ENCODE measurements around the gene TAF1. TPM values are rescaled to one million over a fixed set of nuclear protein-coding genes. Genes with fewer than 3 reads are reported as not detected.
"Not testable (repeated sequence)": the region's sequence is repeated elsewhere in the genome, so short reads cannot be mapped to it uniquely, and the experiment has no call there.

Gene TAF1
- total RNA-seq (2022) (40.7 and 41.2 TPM in 2 replicates), Bru-seq, nascent RNA (percentile 77 among the genes with signal in this experiment), BruChase-seq, experiment 1, labeled RNA remaining after a 2-hour chase (percentile 85 among the genes with signal in this experiment), BruChase-seq, experiment 2, labeled RNA remaining after a 6-hour chase (percentile 88 among the genes with signal in this experiment)
- long read RNA-seq, partial matches to known transcripts, result 2 of 7 reads
- long read RNA-seq, other reads (novel, unspliced or antisense), result 5 of 7 reads

DNA sequence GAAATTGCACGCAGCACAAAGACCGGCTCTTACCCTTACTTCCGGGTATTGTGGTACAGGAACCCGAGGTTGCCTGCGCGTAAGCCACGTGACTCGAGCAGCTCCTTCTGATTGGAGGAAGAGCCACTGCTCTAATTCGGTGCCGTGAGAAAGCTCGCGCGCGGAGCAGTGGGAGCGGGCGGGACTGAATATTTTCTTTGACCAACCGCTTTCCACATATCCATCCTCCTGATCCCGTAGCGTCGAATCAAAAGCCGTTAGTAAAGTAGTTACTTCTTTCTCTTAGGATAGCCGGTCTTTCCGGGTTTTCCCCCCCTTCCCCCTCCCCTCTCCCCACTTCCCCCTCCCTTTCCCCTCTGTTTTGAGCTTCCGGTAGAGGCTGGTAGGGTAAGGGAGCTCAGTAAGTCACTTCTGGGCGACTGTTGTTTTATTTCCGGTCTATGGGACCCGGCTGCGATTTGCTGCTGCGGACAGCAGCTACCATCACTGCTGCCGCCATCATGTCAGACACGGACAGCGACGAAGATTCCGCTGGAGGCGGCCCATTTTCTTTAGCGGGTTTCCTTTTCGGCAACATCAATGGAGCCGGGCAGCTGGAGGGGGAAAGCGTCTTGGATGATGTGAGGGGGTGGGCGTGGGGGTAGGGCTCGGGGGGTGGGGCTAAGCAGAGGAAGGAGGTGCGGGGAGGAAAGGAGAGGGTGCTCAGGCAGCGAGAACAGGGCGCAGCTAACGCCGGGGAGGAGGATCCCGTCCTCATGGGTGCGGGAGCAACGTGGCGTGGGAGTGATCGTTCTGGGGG lies at the start of gene TAF1:
TSS of gene TAF1 (plus strand) at position 483 of the 799 bp plus-strand sequence. CDS start at position 501, 18 bp downstream.
- ChIA-PET POLR2A (interaction anchor here (0.5 to 2.3 kb wide), 17 partner anchors 13 to 914 kb away, joined by 3 to 39 read pairs (median 4); partner anchors contain the start of genes ERCC6L, MED12, NONO and SNX12), CTCF (interaction anchor here (0.8 to 1.2 kb wide), 3 partner anchors 83 to 198 kb away, joined by 4 to 5 read pairs (median 4); partner anchors contain the start of gene NONO)
- TF ChIP-seq, protein P1, sequence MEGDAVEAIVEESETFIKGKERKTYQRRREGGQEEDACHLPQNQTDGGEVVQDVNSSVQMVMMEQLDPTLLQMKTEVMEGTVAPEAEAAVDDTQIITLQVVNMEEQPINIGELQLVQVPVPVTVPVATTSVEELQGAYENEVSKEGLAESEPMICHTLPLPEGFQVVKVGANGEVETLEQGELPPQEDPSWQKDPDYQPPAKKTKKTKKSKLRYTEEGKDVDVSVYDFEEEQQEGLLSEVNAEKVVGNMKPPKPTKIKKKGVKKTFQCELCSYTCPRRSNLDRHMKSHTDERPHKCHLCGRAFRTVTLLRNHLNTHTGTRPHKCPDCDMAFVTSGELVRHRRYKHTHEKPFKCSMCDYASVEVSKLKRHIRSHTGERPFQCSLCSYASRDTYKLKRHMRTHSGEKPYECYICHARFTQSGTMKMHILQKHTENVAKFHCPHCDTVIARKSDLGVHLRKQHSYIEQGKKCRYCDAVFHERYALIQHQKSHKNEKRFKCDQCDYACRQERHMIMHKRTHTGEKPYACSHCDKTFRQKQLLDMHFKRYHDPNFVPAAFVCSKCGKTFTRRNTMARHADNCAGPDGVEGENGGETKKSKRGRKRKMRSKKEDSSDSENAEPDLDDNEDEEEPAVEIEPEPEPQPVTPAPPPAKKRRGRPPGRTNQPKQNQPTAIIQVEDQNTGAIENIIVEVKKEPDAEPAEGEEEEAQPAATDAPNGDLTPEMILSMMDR (IDR thresholded peaks at IDR 0.05; ENCODE audit: insufficient read depth in 1 of 2, low read depth in 1 of 2, low read length in 1 of 2, severe bottlenecking in 1 of 2, unreplicated experiment in 1 of 2), result no peak
- Mint-ChIP-seq H3K36me3 (ENCODE audit: insufficient read depth, unreplicated experiment) (peaks cover 21% of the 10 kb centered on the region), H3K9me3 (ENCODE audit: unreplicated experiment) (no peaks in the 10 kb centered on the region), H3K27ac (ENCODE audit: unreplicated experiment) (peak within 1 kb of the TSS; percentile 95), H3K4me3 (ENCODE audit: unreplicated experiment) (peak within 1 kb of the TSS; percentile 94), H3K4me1 (ENCODE audit: low read depth, unreplicated experiment) (no peaks in the 10 kb centered on the region), H3K27me3 (ENCODE audit: insufficient read depth, unreplicated experiment) (no peaks in the 10 kb centered on the region)
- H3K27me3 ChIP-seq (replicated peaks; ENCODE audit: control insufficient read depth, insufficient read depth, low read length), result no peaks in the 10 kb centered on the region
- no peaks in the 10 kb centered on the region for H3K9me3 ChIP-seq
- H3K4me3 ChIP-seq (ENCODE audit: low read depth, low read length), result peak within 1 kb of the TSS; percentile 71
- H3K36me3 ChIP-seq (ENCODE audit: control insufficient read depth, insufficient read depth, low read length), result no peaks in the 10 kb centered on the region
- no TSS peak for BruUV-seq (replicated peaks)
- intact Hi-C loops (cut with micrococcal nuclease; ENCODE audit: unreplicated experiment), result loop anchor here (2.0 to 5.0 kb wide), 4 partner anchors 79 to 183 kb away; partner anchors contain the start of genes OGT and ZMYM3
- peak; percentile 91 to 96 for DNase-seq
- no peaks in the 10 kb centered on the region for H3K4me1 ChIP-seq

- H3K9me3 Mint-ChIP-seq (ENCODE audit: unreplicated experiment); BruUV-seq (replicated peaks); H3K27me3 ChIP-seq (replicated peaks; ENCODE audit: control insufficient read depth, insufficient read depth, low read length); H3K36me3 Mint-ChIP-seq (ENCODE audit: insufficient read depth, unreplicated experiment); H3K4me1 Mint-ChIP-seq (ENCODE audit: low read depth, unreplicated experiment); CTCF ChIA-PET; H3K36me3 ChIP-seq (ENCODE audit: control insufficient read depth, insufficient read depth, low read length); H3K4me3 ChIP-seq (ENCODE audit: low read depth, low read length); DNase-seq; intact Hi-C loops (cut with micrococcal nuclease; ENCODE audit: unreplicated experiment); H3K27me3 Mint-ChIP-seq (ENCODE audit: insufficient read depth, unreplicated experiment); POLR2A ChIA-PET; H3K4me3 Mint-ChIP-seq (ENCODE audit: unreplicated experiment); H3K4me1 ChIP-seq; H3K9me3 ChIP-seq; H3K27ac Mint-ChIP-seq (ENCODE audit: unreplicated experiment): not testable (repeated sequence)
Measured at GRCh38 chrX:71316959-71317358, 49.2 kb upstream of the TAF1 start.

DNA sequence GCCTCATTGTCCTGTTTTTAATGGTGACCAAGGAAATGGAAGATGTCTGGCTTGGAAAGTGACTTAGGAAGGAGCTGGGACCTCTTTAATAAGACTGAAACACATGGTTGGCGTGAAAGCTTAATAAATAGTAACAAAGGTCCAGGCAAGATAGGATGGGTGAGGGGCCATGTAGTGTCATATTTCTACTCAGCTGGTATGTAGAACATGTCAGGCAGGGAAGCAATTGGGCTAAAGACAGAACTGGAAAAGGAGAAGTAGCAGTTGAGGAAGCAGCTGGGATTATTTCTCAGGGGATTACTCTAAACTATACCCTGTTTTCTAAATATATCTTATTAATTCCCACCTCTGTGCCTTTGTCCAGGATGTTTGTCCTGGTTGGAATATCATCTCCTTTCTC lies 46.0 kb upstream of the TAF1 start:
- CTCF ChIA-PET, result no interaction called here

More for the DNA sequence above, 46.0 kb upstream of the TAF1 start:
- Histone ChIP-seq H3K4me1 (no peaks in the 10 kb centered on the region), H3K9me3 (no peaks in the 10 kb centered on the region), H3K27me3 (replicated peaks; ENCODE audit: control insufficient read depth, insufficient read depth, low read length) (no peaks in the 10 kb centered on the region), H3K4me3 (ENCODE audit: low read depth, low read length) (no peak overlapping the region), H3K36me3 (ENCODE audit: control insufficient read depth, insufficient read depth, low read length) (no peaks in the 10 kb centered on the region)
- intact Hi-C loops (cut with micrococcal nuclease; ENCODE audit: unreplicated experiment), result no loop called here
- BruUV-seq (replicated peaks), result no TSS peak
- Mint-ChIP-seq H3K4me3 (ENCODE audit: unreplicated experiment) (no peak overlapping the region), H3K27ac (ENCODE audit: unreplicated experiment) (no peak overlapping the region), H3K36me3 (ENCODE audit: insufficient read depth, unreplicated experiment) (peaks cover 3% of the 10 kb centered on the region), H3K9me3 (ENCODE audit: unreplicated experiment) (no peaks in the 10 kb centered on the region), H3K27me3 (ENCODE audit: insufficient read depth, unreplicated experiment) (no peaks in the 10 kb centered on the region), H3K4me1 (ENCODE audit: low read depth, unreplicated experiment) (peaks cover 7% of the 10 kb centered on the region)
- TF ChIP-seq, protein P1 (IDR thresholded peaks at IDR 0.05; ENCODE audit: insufficient read depth in 1 of 2, low read depth in 1 of 2, low read length in 1 of 2, severe bottlenecking in 1 of 2, unreplicated experiment in 1 of 2), result no peak
- DNase-seq, result no peak
- POLR2A ChIA-PET, result no interaction called here

Data from Caco-2 (cell line).